IMR-90 (cell line): ENCODE results near the gene SPARC. TPM values are rescaled to one million over a fixed set of nuclear protein-coding genes. Genes with fewer than 3 reads are reported as not detected.

ENCODE experiments used
- ATAC-seq: fragments of 200-7000 bp; cut with Tn5 transposase; 2 replicates; pipeline ENCODE4 v1.9.1; 2020; ENCODE audit warnings: low read depth, mild to moderate bottlenecking, moderate library complexity
- BruUV-seq: library from RNA; stranded (reverse); fragments of 400-500 nt; replicated peaks from 2 replicates; lab custom pipeline; 2021; lab: Mats Ljungman, UMichigan
- CTCF ChIA-PET: fragments of 300-600 bp; formaldehyde crosslinking; extraction: SDS; loops from one replicate; lab custom pipeline; 2021; ENCODE audit warnings: antibody characterized with exemption; lab: Yijun Ruan, JAX
- POLR2A ChIA-PET: fragments of 300-600 bp; sonication (Branson Sonifier 250); formaldehyde crosslinking; loops from one replicate; lab custom pipeline; 2022; ENCODE audit warnings: antibody characterized with exemption; ENCODE audit not compliant: unreplicated experiment; lab: Charles Lee
- DNase-seq: peaks from one replicate; pipeline ENCODE4 v3.0.0; 2013
- H2AFZ ChIP-seq: replicated peaks from 2 replicates; pipeline ENCODE3; 2013; ENCODE audit warnings: low read length, mild to moderate bottlenecking; ENCODE audit not compliant: poor library complexity
- H2AK5ac ChIP-seq: 2 replicates; pipeline ENCODE4 v1.6.1; 2013; ENCODE audit warnings: low read depth, low read length, inconsistent platforms
- H2AK9ac ChIP-seq: replicated peaks from 2 replicates; pipeline ENCODE3; 2013; ENCODE audit warnings: mild to moderate bottlenecking, low read depth, low read length, moderate library complexity; ENCODE audit not compliant: poor library complexity
- H2BK120ac ChIP-seq: 2 replicates; pipeline ENCODE4 v1.6.1; 2013; ENCODE audit warnings: low read depth, low read length, inconsistent platforms
- H2BK15ac ChIP-seq: 3 replicates; pipeline ENCODE4 v1.6.1; 2013; ENCODE audit warnings: low read depth, low read length, inconsistent platforms
- H2BK20ac ChIP-seq: 2 replicates; pipeline ENCODE4 v1.6.1; 2013; ENCODE audit warnings: low read depth, mild to moderate bottlenecking, inconsistent platforms, low read length, moderate library complexity
- H2BK5ac ChIP-seq: 2 replicates; pipeline ENCODE4 v1.6.1; 2013; ENCODE audit warnings: mild to moderate bottlenecking, low read depth, low read length, inconsistent platforms; ENCODE audit not compliant: poor library complexity, severe bottlenecking
- H3K14ac ChIP-seq: replicated peaks from 2 replicates; pipeline ENCODE4 v1.6.1; 2013; ENCODE audit warnings: low read depth, low read length, inconsistent platforms
- H3K18ac ChIP-seq: 2 replicates; pipeline ENCODE4 v1.6.1; 2013; ENCODE audit warnings: low read depth, low read length, control low read depth
- H3K23ac ChIP-seq: 2 replicates; pipeline ENCODE4 v1.6.1; 2013; ENCODE audit warnings: low read depth, low read length, inconsistent platforms
- H3K27ac ChIP-seq: 2 replicates; pipeline ENCODE4 v1.5.1; 2013; ENCODE audit warnings: mild to moderate bottlenecking, control low read depth, low read length; ENCODE audit not compliant: insufficient read depth
- H3K27me3 ChIP-seq: 2 replicates; pipeline ENCODE4 v1.6.1; 2013; ENCODE audit warnings: low read length; ENCODE audit not compliant: control insufficient read depth, insufficient read depth
- H3K36me3 ChIP-seq: 2 replicates; pipeline ENCODE4 v1.6.1; 2013; ENCODE audit warnings: low read length, mixed read lengths; ENCODE audit not compliant: control insufficient read depth, insufficient read depth
- H3K4ac ChIP-seq: 2 replicates; pipeline ENCODE4 v1.6.1; 2013; ENCODE audit warnings: low read depth, low read length, inconsistent platforms
- H3K4me1 ChIP-seq: 2 replicates; pipeline ENCODE4 v1.6.1; 2013; ENCODE audit warnings: low read length, mixed read lengths; ENCODE audit not compliant: control insufficient read depth, insufficient read depth
- H3K4me2 ChIP-seq: 2 replicates; pipeline ENCODE4 v1.6.1; 2013; ENCODE audit warnings: low read depth, mild to moderate bottlenecking, control low read depth, low read length, moderate library complexity
- H3K4me3 ChIP-seq: 2 replicates; pipeline ENCODE4 v1.5.1; 2013; ENCODE audit warnings: low read depth, mild to moderate bottlenecking, control low read depth, low read length, moderate library complexity; ENCODE audit not compliant: insufficient read depth
- H3K56ac ChIP-seq: 2 replicates; pipeline ENCODE4 v1.6.1; 2013; ENCODE audit warnings: low read length, inconsistent platforms; ENCODE audit not compliant: insufficient read depth; ENCODE audit errors: extremely low read depth
- H3K79me1 ChIP-seq, 2 experiments: 2 replicates each; pipeline ENCODE4 v1.6.1; 2013; ENCODE audit warnings: low read length in 2 of 2, inconsistent platforms in 1 of 2, low read depth in 1 of 2
- H3K9ac ChIP-seq: 2 replicates; pipeline ENCODE4 v1.6.1; 2013; ENCODE audit warnings: low read depth, low read length, control low read depth
- H3K9me1 ChIP-seq: 2 replicates; pipeline ENCODE4 v1.6.1; 2013; ENCODE audit warnings: low read length, inconsistent platforms; ENCODE audit not compliant: insufficient read depth
- H3K9me3 ChIP-seq: 2 replicates; pipeline ENCODE4 v1.6.1; 2013; ENCODE audit warnings: low read length; ENCODE audit not compliant: control insufficient read depth, insufficient read depth
- H4K20me1 ChIP-seq: 2 replicates; pipeline ENCODE4 v1.6.1; 2013; ENCODE audit warnings: low read length, inconsistent platforms; ENCODE audit not compliant: insufficient read depth
- H4K5ac ChIP-seq: 2 replicates; pipeline ENCODE4 v1.6.1; 2013; ENCODE audit warnings: mild to moderate bottlenecking, low read depth, low read length, control low read depth
- H4K8ac ChIP-seq, 2 experiments: 2 replicates each; pipeline ENCODE4 v1.6.1; 2013; ENCODE audit warnings: low read depth in 2 of 2, low read length in 2 of 2, control low read depth in 1 of 2, inconsistent platforms in 1 of 2
- H4K91ac ChIP-seq: 2 replicates; pipeline ENCODE4 v1.6.1; 2013; ENCODE audit warnings: low read depth, low read length, inconsistent platforms; ENCODE audit not compliant: insufficient read depth
- CEBPB ChIP-seq: IDR thresholded peaks from 2 replicates; pipeline ENCODE4 v1.6.1; 2012; ENCODE audit warnings: low read depth, low read length, improper control_type of control experiment
- CHD1 ChIP-seq: IDR thresholded peaks from 2 replicates; pipeline ENCODE4 v1.6.1; 2012; ENCODE audit warnings: low read depth, low read length, improper control_type of control experiment
- FOS ChIP-seq: fragments of 150-350 bp; IDR thresholded peaks from 2 replicates; pipeline ENCODE4 v1.6.1; 2016; ENCODE audit warnings: low read depth, low read length
- MAFK ChIP-seq: IDR thresholded peaks from 2 replicates; pipeline ENCODE4 v1.6.1; 2012; ENCODE audit warnings: low read depth, low read length, improper control_type of control experiment
- MAZ ChIP-seq: IDR thresholded peaks from 2 replicates; pipeline ENCODE4 v1.6.1; 2012; ENCODE audit warnings: low read depth, mild to moderate bottlenecking, low read length, improper control_type of control experiment, moderate library complexity, borderline replicate concordance
- NFE2L2 ChIP-seq: fragments of 150-350 bp; IDR thresholded peaks from 2 replicates; pipeline ENCODE4 v1.6.1; 2016; ENCODE audit warnings: low read depth, mild to moderate bottlenecking, low read length
- RFX5 ChIP-seq: IDR thresholded peaks from 2 replicates; pipeline ENCODE4 v1.8.0; 2012; ENCODE audit warnings: low read depth, mild to moderate bottlenecking, low read length, moderate library complexity
- SMC3 ChIP-seq: fragments of 150-350 bp; IDR thresholded peaks from 2 replicates; pipeline ENCODE4 v1.6.1; 2016; ENCODE audit warnings: low read depth, mild to moderate bottlenecking, antibody characterized with exemption, low read length, moderate library complexity
- WGBS, 2 experiments: methylation state at CpG; one replicate each; pipeline versions ENCODE4 v1.1.5 to v1.1.7; 2013; ENCODE audit warnings: missing lambda C conversion rate in 2 of 2; ENCODE audit not compliant: insufficient read length in 1 of 2; ENCODE audit errors: extremely low coverage in 2 of 2; 5-methylcytosine and 5-hydroxymethylcytosine counted together
- dilution Hi-C: fragments of 300-500 bp; cut with HindIII; formaldehyde crosslinking; loops from one replicate; pipeline ENCODE4 v1.14.3; 2018; ENCODE audit warnings: low sequenced_read_pairs; ENCODE audit not compliant: unreplicated experiment
- in situ Hi-C: fragments of 300-500 bp; cut with MboI; formaldehyde crosslinking; loops from 3 replicates; pipeline ENCODE4 v1.14.3; 2019; ENCODE audit warnings: low sequenced_read_pairs, inconsistent platforms, mixed read lengths
- intact Hi-C: fragments of 100-400 bp; cut with micrococcal nuclease; formaldehyde crosslinking; loops from 2 replicates; pipeline ENCODE4 v1.10.0; 2022
- polyA plus RNA-seq, 3 experiments: library from polyadenylated mRNA; depleted of rRNA; stranded (reverse); fragments of >200 nt; gene quantifications; 2 replicates each; pipeline ENCODE4 v1.2.3, GENCODE V29; 2012; ENCODE audit warnings: low replicate concordance in 1 of 3
- total RNA-seq: library from RNA; depleted of rRNA; stranded (reverse); fragments of >200 nt; gene quantifications from 2 replicates; pipeline ENCODE4 v1.2.3, GENCODE V29; 2012

The SPARC gene
- total and polyA plus RNA-seq, 2 of the 4 experiments (the other 2 are of a cell fraction), result 1,186 to 4,692 TPM

GRCh38 chr5:151624476-151624875 is 62.2 kb downstream of the SPARC start:
- Histone ChIP-seq H2AK9ac (no peak overlapping the region), H3K4me2 (no peak overlapping the region), H2BK15ac (no peak overlapping the region), H2BK120ac (no peak overlapping the region), H3K36me3 (no peaks in the 10 kb centered on the region), H3K27me3 (peaks cover 33% of the 10 kb centered on the region), H4K8ac (no peak overlapping the region), H2BK20ac (no peak overlapping the region), H4K5ac (no peak overlapping the region), H3K4me1 (no peaks in the 10 kb centered on the region), H3K27ac (no peak overlapping the region), H3K79me1 (no peaks in the 10 kb centered on the region), H3K9ac (no peak overlapping the region), H3K56ac (no peak overlapping the region), H4K91ac (no peak overlapping the region), H3K23ac (no peak overlapping the region), H3K9me1 (no peaks in the 10 kb centered on the region), H2BK5ac (no peak overlapping the region), H3K14ac (no peak overlapping the region), H2AK5ac (no peak overlapping the region), H3K4me3 (no peak overlapping the region), H3K18ac (no peak overlapping the region), H4K20me1 (no peaks in the 10 kb centered on the region), H2AFZ (no peak overlapping the region), H3K9me3 (no peaks in the 10 kb centered on the region), H3K4ac (no peak overlapping the region)
- ATAC-seq, result no peak
- CTCF ChIA-PET, result interaction anchor here (1.7 kb wide), 1 partner anchor 35 kb away, joined by 4 read pairs; no protein-coding TSS in a partner anchor
- TF ChIP-seq SMC3 (no peak), CEBPB (no peak), MAZ (no peak), MAFK (no peak), CHD1 (no peak), FOS (no peak), NFE2L2 (no peak), RFX5 (no peak)
- dilution Hi-C loops (no loop called here), in situ Hi-C loops (loop anchor here (10.0 kb wide), 1 partner anchor 190 kb away; no protein-coding TSS in a partner anchor), intact Hi-C loops (no loop called here)
- no TSS peak for BruUV-seq
- no peak for DNase-seq
- 46% methylated on average over 2 of the region's 8 CpGs; no CpG with 5 or more reads in 1 of the 2 experiments for WGBS, 2 experiments
- POLR2A ChIA-PET, result no interaction called here
